ENCODE measurements around the gene OCA2. TPM values are rescaled to one million over a fixed set of nuclear protein-coding genes. Genes with fewer than 3 reads are reported as not detected.

The OCA2 gene
- total and polyA plus RNA-seq, 2 of the 8 experiments (the other 6 are each of a cell fraction or from before 2014, with no cell fraction given) = 0.20 TPM

DNA sequence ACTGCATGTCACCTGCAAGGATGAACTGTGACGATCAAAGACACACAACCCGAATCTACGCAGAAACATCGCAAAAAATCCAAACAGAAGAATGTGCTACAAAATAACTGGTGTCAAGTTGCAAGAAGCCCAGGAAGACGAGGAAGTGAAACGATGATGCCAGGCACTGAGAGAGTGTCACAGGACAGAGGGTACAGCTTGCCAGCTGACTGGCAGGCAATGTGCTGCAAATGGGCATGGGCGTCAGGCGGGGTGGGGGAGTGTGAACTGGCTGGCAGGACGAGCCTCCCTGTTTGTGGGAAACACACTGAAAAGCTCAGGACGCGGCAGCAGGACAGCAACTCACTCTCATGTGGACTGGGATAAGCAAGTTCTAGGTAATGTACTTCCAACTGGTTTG is 28.9 kb upstream of the OCA2 start (continued):
- TF ChIP-seq, protein P1, sequence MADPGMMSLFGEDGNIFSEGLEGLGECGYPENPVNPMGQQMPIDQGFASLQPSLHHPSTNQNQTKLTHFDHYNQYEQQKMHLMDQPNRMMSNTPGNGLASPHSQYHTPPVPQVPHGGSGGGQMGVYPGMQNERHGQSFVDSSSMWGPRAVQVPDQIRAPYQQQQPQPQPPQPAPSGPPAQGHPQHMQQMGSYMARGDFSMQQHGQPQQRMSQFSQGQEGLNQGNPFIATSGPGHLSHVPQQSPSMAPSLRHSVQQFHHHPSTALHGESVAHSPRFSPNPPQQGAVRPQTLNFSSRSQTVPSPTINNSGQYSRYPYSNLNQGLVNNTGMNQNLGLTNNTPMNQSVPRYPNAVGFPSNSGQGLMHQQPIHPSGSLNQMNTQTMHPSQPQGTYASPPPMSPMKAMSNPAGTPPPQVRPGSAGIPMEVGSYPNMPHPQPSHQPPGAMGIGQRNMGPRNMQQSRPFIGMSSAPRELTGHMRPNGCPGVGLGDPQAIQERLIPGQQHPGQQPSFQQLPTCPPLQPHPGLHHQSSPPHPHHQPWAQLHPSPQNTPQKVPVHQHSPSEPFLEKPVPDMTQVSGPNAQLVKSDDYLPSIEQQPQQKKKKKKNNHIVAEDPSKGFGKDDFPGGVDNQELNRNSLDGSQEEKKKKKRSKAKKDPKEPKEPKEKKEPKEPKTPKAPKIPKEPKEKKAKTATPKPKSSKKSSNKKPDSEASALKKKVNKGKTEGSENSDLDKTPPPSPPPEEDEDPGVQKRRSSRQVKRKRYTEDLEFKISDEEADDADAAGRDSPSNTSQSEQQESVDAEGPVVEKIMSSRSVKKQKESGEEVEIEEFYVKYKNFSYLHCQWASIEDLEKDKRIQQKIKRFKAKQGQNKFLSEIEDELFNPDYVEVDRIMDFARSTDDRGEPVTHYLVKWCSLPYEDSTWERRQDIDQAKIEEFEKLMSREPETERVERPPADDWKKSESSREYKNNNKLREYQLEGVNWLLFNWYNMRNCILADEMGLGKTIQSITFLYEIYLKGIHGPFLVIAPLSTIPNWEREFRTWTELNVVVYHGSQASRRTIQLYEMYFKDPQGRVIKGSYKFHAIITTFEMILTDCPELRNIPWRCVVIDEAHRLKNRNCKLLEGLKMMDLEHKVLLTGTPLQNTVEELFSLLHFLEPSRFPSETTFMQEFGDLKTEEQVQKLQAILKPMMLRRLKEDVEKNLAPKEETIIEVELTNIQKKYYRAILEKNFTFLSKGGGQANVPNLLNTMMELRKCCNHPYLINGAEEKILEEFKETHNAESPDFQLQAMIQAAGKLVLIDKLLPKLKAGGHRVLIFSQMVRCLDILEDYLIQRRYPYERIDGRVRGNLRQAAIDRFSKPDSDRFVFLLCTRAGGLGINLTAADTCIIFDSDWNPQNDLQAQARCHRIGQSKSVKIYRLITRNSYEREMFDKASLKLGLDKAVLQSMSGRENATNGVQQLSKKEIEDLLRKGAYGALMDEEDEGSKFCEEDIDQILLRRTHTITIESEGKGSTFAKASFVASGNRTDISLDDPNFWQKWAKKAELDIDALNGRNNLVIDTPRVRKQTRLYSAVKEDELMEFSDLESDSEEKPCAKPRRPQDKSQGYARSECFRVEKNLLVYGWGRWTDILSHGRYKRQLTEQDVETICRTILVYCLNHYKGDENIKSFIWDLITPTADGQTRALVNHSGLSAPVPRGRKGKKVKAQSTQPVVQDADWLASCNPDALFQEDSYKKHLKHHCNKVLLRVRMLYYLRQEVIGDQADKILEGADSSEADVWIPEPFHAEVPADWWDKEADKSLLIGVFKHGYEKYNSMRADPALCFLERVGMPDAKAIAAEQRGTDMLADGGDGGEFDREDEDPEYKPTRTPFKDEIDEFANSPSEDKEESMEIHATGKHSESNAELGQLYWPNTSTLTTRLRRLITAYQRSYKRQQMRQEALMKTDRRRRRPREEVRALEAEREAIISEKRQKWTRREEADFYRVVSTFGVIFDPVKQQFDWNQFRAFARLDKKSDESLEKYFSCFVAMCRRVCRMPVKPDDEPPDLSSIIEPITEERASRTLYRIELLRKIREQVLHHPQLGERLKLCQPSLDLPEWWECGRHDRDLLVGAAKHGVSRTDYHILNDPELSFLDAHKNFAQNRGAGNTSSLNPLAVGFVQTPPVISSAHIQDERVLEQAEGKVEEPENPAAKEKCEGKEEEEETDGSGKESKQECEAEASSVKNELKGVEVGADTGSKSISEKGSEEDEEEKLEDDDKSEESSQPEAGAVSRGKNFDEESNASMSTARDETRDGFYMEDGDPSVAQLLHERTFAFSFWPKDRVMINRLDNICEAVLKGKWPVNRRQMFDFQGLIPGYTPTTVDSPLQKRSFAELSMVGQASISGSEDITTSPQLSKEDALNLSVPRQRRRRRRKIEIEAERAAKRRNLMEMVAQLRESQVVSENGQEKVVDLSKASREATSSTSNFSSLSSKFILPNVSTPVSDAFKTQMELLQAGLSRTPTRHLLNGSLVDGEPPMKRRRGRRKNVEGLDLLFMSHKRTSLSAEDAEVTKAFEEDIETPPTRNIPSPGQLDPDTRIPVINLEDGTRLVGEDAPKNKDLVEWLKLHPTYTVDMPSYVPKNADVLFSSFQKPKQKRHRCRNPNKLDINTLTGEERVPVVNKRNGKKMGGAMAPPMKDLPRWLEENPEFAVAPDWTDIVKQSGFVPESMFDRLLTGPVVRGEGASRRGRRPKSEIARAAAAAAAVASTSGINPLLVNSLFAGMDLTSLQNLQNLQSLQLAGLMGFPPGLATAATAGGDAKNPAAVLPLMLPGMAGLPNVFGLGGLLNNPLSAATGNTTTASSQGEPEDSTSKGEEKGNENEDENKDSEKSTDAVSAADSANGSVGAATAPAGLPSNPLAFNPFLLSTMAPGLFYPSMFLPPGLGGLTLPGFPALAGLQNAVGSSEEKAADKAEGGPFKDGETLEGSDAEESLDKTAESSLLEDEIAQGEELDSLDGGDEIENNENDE (IDR thresholded peaks at IDR 0.05; ENCODE audit: insufficient replicate concordance, low read length) = no peak
- TF ChIP-seq EZH2 (IDR thresholded peaks at IDR 0.05; ENCODE audit: low read depth, low read length, severe bottlenecking) = no peak
- no peak for TF ChIP-seq ZNF274 (IDR thresholded peaks at IDR 0.05; ENCODE audit: borderline replicate concordance, extremely low read depth, low read length)
- TF ChIP-seq HDAC2 (IDR thresholded peaks at IDR 0.05; ENCODE audit: borderline replicate concordance in 1 of 2, low read depth in 2 of 2, low read length in 2 of 2) = no peak
- TF ChIP-seq EP300 (IDR thresholded peaks at IDR 0.05; ENCODE audit: borderline replicate concordance in 1 of 2, low read depth in 2 of 2, low read length in 2 of 2) = no peak
- no peak for TF ChIP-seq GTF2F1 (IDR thresholded peaks at IDR 0.05; ENCODE audit: borderline replicate concordance, low read depth, low read length)
- TF ChIP-seq KDM5A (IDR thresholded peaks at IDR 0.05; ENCODE audit: low read length) = no peak
- no peak for TF ChIP-seq RNF2 (IDR thresholded peaks at IDR 0.05; ENCODE audit: borderline replicate concordance, low read depth, low read length, missing control alignments, poor library complexity, severe bottlenecking)

All from H1 (cell line).